SK-MEL-5 (cell line): ENCODE data around the gene ZNF366. TPM values are rescaled to one million over a fixed set of nuclear protein-coding genes. Genes with fewer than 3 reads are reported as not detected.

Source experiments
- DNase-seq: peaks from one replicate; pipeline ENCODE4 v3.0.0-alpha.2; 2016; ENCODE audit warnings: low read depth, low spot score
- in situ Hi-C: cut with HindIII; loops from 2 replicates; pipeline ENCODE4 v1.10.0; 2016; ENCODE audit warnings: low sequenced_read_pairs, high pct_unique_total_duplicates, low pct_unique_long_range_greater_than_20kb
- total RNA-seq: library from RNA; depleted of rRNA; stranded (reverse); fragments of >200 nt; shearing (Covaris generic); gene quantifications from 2 replicates; pipeline ENCODE4 v1.2.3, GENCODE V29; 2014

ZNF366 gene
- total RNA-seq, 1 experiment from 2014 or later, result 0.03 TPM

GRCh38 chr5:72458407-72458806 lies 48.8 kb downstream of the ZNF366 start:
- in situ Hi-C loops, result no loop called here
- no peak for DNase-seq

- DNase-seq, result no peak
- in situ Hi-C loops, result no loop called here
Observed at GRCh38 chr5:72457491-72457890, 49.7 kb downstream of the ZNF366 start.

- no peak for DNase-seq
- in situ Hi-C loops, result no loop called here
Observed at GRCh38 chr5:72456391-72457074, 50.7 kb downstream of the ZNF366 start.

- in situ Hi-C loops, result no loop called here
Observed at GRCh38 chr5:72455476-72455875, 51.7 kb downstream of the ZNF366 start.

GRCh38 chr5:72454996-72455395 lies 52.2 kb downstream of the ZNF366 start:
- in situ Hi-C loops, result no loop called here
- DNase-seq, result no peak

More at GRCh38 chr5:72455476-72455875, 51.7 kb downstream of the ZNF366 start:
- no peak for DNase-seq

- in situ Hi-C loops, result no loop called here
- DNase-seq, result no peak
Observed at GRCh38 chr5:72453246-72453775, 53.9 kb downstream of the ZNF366 start.

GRCh38 chr5:72452515-72453245 lies 54.5 kb downstream of the ZNF366 start:
- peak; percentile 65 for DNase-seq
- in situ Hi-C loops, result no loop called here

GRCh38 chr5:72451741-72452505 lies 55.3 kb downstream of the ZNF366 start:
- DNase-seq, result peak; percentile 54
- in situ Hi-C loops, result no loop called here

GRCh38 chr5:72448368-72448767 lies 58.8 kb downstream of the ZNF366 start:
- DNase-seq, result peak; percentile 43
- in situ Hi-C loops, result no loop called here

- in situ Hi-C loops, result no loop called here
- peak; percentile 97 for DNase-seq
Observed at GRCh38 chr5:72447751-72448150, 59.5 kb downstream of the ZNF366 start.

GRCh38 chr5:72445969-72446368 lies 61.2 kb downstream of the ZNF366 start:
- in situ Hi-C loops, result no loop called here
- DNase-seq, result no peak

GRCh38 chr5:72443883-72444282 lies 63.3 kb downstream of the ZNF366 start:
- DNase-seq, result no peak
- in situ Hi-C loops, result no loop called here

GRCh38 chr5:72441862-72442540 lies 65.2 kb downstream of the ZNF366 start:
- in situ Hi-C loops, result no loop called here

GRCh38 chr5:72441094-72441723 lies 66.0 kb downstream of the ZNF366 start:
- DNase-seq, result no peak
- in situ Hi-C loops, result no loop called here

More at GRCh38 chr5:72441862-72442540, 65.2 kb downstream of the ZNF366 start:
- no peak for DNase-seq

GRCh38 chr5:72440207-72440638 lies 67.0 kb downstream of the ZNF366 start:
- in situ Hi-C loops, result no loop called here
- DNase-seq, result no peak

- no peak for DNase-seq
- in situ Hi-C loops, result no loop called here
Observed at GRCh38 chr5:72439192-72439591, 68.0 kb downstream of the ZNF366 start.

GRCh38 chr5:72438141-72438540 lies 69.1 kb downstream of the ZNF366 start:
- no peak for DNase-seq
- in situ Hi-C loops, result no loop called here
